Superior temporal gyrus (tissue), 1 donor: Measurements from ENCODE around the gene BMX.

Experiments used
- DNase-seq: peaks from one replicate; pipeline ENCODE4 v3.0.0-alpha.2; 2016; ENCODE audit errors: extremely low spot score

BMX gene

DNA sequence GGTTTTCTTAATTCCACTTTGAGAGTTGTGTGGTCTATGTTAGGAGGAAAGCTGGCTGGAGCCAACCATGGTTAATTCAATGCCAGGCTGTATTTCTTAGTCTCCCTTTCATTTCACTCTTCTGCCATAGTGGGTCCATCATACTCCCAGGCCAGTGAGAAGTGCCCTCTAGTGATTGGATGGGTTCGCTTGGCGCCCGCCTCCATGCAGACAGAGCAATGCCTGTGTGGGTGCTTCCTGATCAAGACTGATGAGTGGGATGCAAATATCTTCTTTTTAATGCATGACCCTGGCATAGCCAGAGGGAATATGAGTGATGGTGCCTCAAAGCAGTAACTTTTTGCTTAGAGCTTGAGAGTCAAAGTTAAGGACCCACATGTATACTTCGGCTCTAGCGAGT is 6.4 kb downstream of the BMX start:
- no peak for DNase-seq

GRCh38 chrX:15509845-15510244 is 9.2 kb downstream of the BMX start:
- DNase-seq = no peak

GRCh38 chrX:15511563-15511962 is 11.0 kb downstream of the BMX start:
- DNase-seq = peak; percentile 11

- DNase-seq = no peak
Measured at GRCh38 chrX:15512401-15512965, 11.9 kb downstream of the BMX start.

- no peak for DNase-seq
Measured at GRCh38 chrX:15514279-15514678, 13.7 kb downstream of the BMX start.

- DNase-seq = no peak
Measured at GRCh38 chrX:15515931-15516330, 15.3 kb downstream of the BMX start.

DNA sequence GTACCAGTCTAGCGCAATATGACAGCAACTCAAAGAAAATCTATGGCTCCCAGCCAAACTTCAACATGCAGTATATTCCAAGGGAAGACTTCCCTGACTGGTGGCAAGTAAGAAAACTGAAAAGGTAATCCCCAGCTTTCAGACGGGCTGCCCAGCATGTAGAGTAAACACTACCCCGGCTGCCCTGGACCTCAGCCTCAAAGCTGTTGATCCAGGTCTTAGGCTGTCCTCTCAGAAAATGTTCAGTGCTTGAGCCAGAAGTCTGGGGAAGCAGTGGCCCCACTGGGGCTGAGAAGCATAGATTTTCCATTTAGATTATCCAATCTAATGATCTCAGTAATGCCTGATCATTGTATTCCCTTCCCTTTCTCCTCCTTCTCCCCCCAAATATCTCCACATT is 21.9 kb downstream of the BMX start:
- DNase-seq = no peak

GRCh38 chrX:15523088-15523487 is 22.5 kb downstream of the BMX start:
- DNase-seq = no peak

DNA sequence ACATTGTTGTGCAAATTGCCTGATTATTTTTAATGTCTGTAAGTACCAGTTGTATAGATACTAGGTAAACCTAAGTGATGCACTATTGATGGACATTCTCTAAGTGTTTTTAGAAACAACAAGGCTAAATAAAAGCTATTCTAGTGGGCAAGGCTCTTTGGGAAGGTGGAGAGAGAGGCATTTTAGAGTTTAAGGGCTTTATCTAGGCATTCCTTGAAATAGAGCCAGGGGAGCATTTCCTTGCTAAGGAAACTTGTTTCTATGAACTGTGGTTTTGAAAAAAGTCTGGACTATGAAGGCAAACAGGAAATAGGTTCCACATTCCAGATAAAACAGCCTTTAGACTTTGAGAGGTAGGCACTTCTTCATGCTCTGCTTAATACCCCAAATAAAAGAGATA is 23.8 kb downstream of the BMX start:
- DNase-seq = no peak

DNA sequence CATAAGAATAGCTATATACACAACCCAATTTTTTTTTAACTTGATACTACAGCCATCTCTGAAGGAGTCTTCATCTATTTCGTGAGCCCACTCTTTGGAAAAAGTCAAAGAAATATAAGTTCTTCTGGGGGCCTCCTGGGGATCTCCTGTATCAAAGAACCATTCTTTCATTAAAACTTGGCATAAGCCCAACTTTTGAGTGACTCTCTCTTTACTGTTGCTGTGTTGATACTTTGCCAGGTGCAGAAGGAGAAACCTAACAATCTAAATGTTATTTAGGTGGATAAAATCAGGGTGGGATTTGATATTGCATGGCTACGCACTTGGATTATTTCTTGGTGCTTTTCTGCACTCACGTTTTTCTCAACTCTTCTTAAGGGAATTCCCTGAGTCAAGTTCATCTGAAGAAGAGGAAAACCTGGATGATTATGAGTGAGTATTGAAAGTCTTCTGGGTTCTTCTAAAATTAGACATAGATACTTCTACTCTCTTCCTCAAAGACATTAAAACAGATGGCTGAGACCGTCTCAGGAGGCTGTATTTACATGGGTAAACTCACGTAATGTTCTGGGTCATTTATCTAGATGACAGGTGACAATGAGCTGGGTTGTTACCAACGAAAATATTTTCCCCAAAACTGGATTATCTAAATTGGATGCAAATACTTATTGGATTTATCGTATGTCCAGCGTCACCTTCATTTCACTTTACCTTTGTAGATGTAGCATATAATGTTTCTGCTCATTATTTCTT is 25.2 kb downstream of the BMX start:
- DNase-seq = no peak

GRCh38 chrX:15529165-15529564 is 28.6 kb downstream of the BMX start:
- no peak for DNase-seq

- no peak for DNase-seq
Measured at GRCh38 chrX:15530318-15530717, 29.7 kb downstream of the BMX start.

- DNase-seq = no peak
Measured at GRCh38 chrX:15546745-15547144, 46.1 kb downstream of the BMX start.

DNA sequence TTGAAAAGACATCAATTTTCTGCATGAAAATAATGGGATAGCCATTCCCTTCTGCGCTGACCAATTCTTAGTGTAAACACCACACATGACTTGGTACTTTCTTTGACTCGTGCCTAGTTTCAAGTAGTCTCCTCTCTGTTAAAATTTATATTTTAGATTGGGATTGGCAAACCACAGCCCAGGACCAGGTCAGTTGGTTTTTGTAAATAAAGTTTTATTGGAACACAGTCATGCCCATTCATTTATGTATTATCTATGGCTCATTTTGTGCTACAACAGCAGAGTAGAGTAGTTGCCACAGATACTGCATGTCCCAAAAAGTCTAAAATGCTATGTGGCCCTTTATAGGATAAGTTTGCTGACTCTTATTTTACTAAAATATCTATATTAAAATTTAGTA is 46.7 kb downstream of the BMX start:
- no peak for DNase-seq

- DNase-seq = no peak
Measured at GRCh38 chrX:15549189-15550012, 48.8 kb downstream of the BMX start.

GRCh38 chrX:15559227-15559626 is 58.6 kb downstream of the BMX start:
- no peak for DNase-seq

- no peak for DNase-seq
Measured at GRCh38 chrX:15560924-15561323, 60.3 kb downstream of the BMX start.

- DNase-seq = no peak
Measured at GRCh38 chrX:15563056-15563455, 62.4 kb downstream of the BMX start.

- DNase-seq = peak; percentile 61
Measured at GRCh38 chrX:15564981-15565579, 64.5 kb downstream of the BMX start.

DNA sequence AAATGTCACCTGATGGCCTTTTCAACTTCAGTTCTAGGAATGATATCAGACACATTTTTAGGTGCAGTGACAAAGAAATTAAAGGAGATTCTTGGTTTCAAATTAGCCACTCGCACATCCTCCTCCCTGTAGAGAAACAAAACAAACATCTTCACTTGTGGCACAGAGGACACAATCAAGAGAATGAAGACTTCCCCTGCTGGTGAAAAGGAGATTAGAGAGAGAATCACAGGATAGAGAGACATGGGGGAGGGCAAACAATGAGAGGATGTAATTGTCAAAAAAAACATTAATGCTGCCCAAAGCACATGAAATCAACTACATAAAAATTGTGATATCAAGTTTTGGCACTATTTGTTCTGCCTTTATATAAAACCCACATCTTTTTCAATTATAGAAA is 65.6 kb downstream of the BMX start:
- no peak for DNase-seq

- no peak for DNase-seq
Measured at GRCh38 chrX:15567267-15567666, 66.7 kb downstream of the BMX start.

DNA sequence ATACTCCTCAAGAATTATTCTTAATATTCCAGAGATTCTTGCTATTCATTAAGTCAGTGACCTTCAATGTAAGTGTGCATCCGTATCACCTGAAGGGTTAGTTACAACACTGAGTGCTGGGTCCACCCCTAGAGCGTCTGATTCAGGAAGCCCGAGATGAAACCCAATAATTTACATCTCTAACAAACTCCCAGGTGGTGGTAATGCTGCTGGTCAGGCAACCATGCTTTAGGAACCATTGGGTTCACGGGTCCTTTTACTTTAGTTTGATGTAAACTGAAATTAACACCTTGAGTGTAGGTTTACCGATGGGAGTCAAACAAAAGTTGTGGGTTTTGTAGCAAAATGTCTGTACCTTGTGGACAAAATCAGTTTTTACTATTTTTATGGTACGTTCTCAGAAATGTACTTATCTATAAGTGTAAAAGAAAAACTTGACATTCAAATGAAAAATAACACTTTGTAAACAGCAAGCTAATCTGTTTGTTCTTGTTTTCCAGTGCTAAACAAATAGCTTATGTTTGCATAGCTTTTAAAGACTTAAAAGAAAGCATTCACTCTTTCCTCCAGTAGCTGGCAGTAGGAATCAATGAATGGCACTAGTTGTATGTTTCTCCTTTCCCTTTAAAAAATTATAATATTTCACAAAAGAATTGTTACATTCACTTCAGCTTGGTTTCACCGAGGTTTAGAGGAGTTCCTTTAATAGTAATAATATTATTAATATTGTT is 67.4 kb downstream of the BMX start:
- peak; percentile 10 for DNase-seq
